HG03025 (cell line): Measurements from ENCODE around the gene C6orf15.

Experiments used
- ATAC-seq: cut with Tn5 transposase; IDR thresholded peaks from one replicate; pipeline ENCODE4 v1.9.1; 2021; ENCODE audit warnings: mild to moderate bottlenecking, moderate library complexity; ENCODE audit not compliant: unreplicated experiment, low FRiP score

The C6orf15 gene

DNA sequence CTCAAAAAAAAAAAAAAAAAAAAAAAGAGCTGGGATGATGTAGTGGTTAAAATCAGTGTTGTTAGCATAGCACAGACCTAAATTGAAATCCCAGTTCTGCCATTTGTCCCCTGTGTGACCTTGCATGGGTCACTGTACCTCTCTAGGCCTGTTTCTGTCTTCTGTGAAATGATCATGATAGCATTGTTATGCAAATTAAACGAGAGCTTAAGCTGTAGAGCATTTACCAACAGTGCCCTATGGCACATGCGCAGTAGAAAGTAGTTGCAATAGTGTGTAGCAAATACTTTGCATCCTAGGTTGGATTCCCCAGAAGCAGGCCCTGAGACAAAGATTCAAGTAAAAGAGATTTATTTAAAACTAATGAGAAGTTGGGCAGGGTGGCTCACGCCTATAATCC is 19.2 kb upstream of the C6orf15 start:
- no peak for ATAC-seq

DNA sequence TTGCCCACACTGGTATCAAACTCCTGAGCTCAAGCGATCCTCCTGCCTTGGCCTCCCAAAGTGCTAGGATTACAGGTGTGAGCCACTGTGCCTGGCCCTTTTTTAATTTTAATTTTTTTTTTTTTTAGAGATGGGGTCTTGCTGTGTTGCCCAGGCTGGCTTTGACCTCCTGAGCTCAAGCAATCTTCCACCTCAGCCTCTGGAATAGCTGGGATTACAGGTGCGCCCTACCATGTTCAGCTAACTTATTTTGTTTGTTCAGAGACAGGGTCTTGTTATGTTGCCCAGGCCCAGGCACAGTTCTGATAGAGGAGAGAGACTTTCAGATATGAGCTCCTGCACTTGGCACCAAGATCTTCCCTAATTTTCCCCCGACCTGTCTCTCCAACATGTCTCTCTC is 18.4 kb upstream of the C6orf15 start:
- ATAC-seq: no peak

GRCh38 chr6:31129130-31129529 is 16.8 kb upstream of the C6orf15 start:
- no peak for ATAC-seq

GRCh38 chr6:31128093-31128676 is 15.8 kb upstream of the C6orf15 start:
- ATAC-seq: no peak

DNA sequence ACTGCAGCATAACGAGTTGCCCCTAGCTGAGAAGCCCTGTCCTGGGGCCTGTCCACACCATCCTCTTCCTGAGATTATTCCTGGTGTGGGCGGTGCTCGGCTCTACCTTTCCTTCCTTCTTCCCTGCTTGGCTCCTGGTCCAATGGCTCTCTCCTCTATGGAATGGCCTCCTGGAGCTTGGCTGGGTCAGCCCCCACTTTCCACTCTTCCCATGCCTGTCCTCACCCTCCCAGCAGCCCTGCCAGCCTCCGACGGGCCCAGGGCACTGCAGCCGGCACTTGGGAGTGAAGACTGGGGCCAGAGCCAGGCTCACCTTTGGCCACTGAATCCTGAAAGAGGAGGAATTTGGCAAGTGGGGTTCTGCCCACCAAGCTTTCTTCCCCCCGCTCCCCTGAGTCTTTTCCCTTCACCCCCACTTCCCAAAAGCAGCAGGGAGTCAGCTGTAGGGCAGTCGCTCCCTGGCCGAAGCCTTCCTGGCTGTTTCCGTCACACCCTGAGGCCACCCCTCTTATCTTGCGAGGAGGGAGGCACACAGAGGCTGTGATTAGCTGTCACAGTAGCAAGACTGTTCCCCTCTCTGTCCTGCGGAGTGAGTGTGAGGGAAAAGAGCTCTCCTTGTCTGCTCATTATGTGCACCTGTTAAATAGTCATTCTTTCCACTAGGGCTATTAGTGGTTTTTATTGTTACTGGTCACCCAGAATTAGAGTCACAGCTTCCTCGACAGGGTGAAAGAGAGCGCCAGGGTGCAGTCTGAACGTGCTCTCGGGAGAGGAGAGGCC is 14.2 kb upstream of the C6orf15 start:
- no peak for ATAC-seq

- no peak for ATAC-seq
These were observed 13.4 kb upstream of the C6orf15 start for GRCh38 chr6:31125586-31126363.

- no peak for ATAC-seq
These were observed 12.8 kb upstream of the C6orf15 start for GRCh38 chr6:31125162-31125561.

DNA sequence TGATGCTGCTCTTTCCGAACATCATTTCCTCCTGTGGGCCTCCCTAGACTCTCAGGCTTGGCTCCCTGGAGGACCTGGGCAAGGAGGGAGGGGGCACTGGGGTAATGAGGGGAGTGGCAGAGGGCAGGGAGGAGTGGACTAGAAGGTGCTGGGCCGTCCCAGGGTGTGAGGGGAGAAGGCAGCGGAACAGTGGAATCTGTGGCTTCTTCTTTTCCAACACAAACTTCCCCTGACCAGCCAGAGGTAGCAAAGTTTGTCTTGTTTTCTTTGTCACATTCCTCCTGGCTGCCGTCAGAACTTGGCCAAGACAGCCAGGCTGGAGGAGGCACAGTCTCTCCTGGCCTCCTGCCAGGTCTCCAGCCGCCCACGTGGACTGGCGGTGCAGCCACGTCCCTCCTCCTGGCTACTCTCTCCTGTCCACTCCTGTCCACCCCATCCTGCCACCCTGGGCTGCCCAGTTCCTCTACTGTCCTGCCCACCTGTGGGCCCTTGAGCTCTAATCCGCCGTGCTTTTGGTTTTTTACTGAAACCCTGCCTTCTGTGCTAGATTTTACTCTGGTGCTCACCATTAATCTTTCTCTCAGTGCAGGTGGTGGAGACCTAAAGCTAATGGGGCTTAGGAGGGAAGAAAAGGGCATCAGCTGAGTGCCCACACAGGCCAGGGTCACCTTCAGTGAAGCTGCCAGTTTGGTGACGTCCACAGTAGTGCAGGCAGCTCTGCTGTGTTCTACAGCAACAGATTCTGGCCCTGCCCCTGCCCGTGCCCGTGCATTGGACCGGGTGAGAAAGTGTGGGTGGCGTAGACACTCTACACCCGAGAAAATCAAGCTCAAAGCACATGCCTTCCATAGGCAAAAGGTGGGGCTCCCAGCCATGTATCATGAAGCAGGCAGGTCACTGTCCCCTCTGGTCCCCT is 10.7 kb upstream of the C6orf15 start:
- ATAC-seq: no peak

DNA sequence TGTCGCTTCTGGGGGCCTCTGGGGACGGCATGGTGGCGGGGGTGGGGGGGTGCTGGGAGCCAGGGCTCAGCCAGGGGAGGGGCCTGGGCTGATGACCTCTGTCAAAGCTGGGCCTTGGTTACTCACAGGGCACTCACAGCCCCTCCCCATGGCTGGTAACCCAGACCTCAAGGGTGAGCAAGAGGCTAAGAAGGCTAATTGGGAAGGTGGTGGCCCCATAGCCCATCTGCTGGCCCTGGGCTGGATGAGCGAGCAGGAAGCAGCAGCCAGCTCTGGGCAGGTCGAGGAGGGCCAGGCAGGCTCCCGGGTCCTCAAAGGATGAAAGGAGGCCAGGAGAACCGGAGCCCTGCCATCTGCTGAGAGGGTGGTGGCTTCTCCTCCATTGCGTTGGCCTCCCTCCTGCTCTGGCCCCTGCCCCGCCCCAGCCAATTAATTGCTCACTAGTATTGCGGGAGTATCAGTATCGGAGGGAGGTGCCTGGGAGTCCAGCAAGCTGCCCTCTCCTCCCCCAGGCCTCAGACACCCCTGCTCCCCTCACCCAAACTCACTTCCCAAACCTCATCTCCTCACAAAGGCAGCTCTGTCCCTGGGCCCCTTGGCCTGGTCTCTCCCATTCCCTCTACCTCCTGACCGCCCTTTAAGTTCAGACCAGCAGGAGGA is 8.9 kb upstream of the C6orf15 start:
- no peak for ATAC-seq

GRCh38 chr6:31120151-31120915 is 8.0 kb upstream of the C6orf15 start, which contains the start of gene CDSN:
TSS of gene CDSN (minus strand) at chr6:31120446. CDS start at chr6:31120419, 27 bp downstream.
- ATAC-seq: no peak

DNA sequence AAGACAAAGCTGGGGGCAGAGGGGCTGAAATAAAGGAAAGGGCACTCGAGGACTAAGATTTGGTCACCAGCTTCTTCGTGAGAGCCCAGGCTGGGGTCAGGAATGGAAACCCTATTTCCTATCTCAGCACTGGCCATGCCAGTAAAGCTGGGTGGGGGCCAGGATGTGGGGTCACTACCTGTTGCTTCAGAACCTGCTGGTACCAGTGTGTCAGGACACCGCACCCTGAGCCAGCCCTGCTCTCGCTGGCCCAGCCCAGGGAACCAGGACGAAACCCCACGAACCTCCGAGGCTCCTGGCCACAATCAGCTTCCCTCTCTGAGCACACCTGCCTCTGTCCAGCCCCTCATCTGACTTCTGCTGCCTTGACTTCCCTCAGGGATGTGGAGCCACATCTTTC is 5.8 kb upstream of the C6orf15 start:
- ATAC-seq: no peak

GRCh38 chr6:31116661-31117385 is 4.4 kb upstream of the C6orf15 start:
- ATAC-seq: no peak

- ATAC-seq: no peak
These were observed 3.7 kb upstream of the C6orf15 start for GRCh38 chr6:31115941-31116560.

- ATAC-seq: no peak
These were observed 2.8 kb upstream of the C6orf15 start for GRCh38 chr6:31114970-31115849.

DNA sequence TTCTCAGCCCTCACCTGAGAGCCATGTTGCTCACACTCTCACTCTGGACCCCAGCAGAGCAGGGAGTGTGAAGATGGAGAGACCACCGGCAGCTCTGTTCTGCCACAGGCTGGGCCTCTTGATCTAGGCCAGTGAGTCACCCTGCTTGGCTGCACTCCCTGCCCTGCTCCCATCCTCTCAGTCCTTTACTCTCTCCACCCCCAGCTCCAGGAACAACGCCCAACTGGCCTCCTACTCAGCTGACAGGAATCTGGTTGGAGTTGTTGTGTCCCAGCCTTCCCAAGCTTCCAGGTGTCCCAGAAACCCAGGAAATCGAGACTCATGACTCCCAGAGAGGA is 2.1 kb upstream of the C6orf15 start, which contains the start of gene PSORS1C1:
Gene PSORS1C1, plus strand, starts transcription at position 260 of the 338 bp plus-strand sequence. CDS start 14,833 bp downstream, outside the sequence.
- ATAC-seq: no peak

DNA sequence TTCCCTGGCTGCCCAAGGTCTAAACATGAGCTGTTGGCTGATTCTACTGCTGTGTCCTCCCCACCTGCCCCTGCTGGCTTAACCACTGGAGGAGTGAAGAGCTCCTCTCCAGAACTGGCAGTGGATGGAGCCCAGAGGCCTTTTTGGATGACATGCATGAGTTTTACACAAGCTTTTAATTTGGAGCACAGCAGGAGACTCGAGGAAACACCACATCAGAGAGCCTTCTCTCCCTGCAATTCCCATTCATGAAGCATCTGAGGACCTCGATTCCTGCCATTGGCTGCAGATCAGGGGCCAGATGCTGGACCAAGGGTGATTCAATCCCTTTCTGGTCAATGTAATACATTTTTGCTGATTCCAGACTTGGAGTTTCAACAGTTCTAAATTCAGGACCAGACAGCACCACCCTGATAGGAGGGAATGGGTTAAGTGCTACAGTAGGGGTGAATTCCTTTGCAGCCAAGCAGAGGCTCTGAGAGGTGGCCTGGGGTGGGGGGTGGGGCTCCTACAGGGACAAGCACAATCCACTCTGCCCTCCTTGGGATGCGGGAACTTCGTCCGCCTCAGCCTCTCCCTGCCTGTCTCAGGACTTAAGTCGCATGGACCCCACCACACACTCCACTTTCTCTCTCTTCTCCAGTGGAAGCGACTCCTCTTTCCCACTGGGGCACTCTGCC is 1.6 kb upstream of the C6orf15 start:
- no peak for ATAC-seq

- ATAC-seq: no peak
These were observed 663 bp downstream of the C6orf15 start for GRCh38 chr6:31111712-31112111.
